ENCODE results near the gene IFT22. TPM values are rescaled to one million over a fixed set of nuclear protein-coding genes. Genes with fewer than 3 reads are reported as not detected.

IFT22 gene
- total RNA-seq, 1 donor from 2014 or later: 37.3 TPM

DNA sequence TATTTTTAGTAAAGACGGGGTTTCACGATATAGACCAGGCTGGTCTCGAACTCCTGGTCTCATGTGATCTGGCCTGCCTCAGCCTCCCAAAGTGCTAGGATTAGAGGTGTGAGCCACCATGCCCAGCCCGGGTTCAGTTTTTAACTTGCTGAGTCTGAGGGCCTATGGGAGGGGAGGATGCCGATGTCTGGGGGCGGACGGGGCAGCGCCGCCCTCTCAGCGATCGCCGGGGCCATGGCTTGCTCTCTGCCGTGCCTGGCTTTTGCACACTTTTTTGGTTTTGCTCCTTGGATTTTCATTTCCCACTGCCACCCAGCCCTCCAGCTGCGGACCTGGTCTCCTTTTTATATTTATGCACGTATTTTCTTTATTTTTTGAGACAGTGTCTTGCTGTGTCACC, 25.9 kb upstream of the IFT22 start:
- DNase-seq (ENCODE audit: low read depth): no peak
- peaks cover 2% of the 10 kb centered on the region for H3K27me3 ChIP-seq (ENCODE audit: control insufficient read depth, insufficient read depth, low read length)
- no peak overlapping the region for H3K4me3 ChIP-seq (ENCODE audit: low read depth, low read length)
- H3K36me3 ChIP-seq (ENCODE audit: control insufficient read depth, insufficient read depth, low read length): no peaks in the 10 kb centered on the region
- TF ChIP-seq, protein P1, sequence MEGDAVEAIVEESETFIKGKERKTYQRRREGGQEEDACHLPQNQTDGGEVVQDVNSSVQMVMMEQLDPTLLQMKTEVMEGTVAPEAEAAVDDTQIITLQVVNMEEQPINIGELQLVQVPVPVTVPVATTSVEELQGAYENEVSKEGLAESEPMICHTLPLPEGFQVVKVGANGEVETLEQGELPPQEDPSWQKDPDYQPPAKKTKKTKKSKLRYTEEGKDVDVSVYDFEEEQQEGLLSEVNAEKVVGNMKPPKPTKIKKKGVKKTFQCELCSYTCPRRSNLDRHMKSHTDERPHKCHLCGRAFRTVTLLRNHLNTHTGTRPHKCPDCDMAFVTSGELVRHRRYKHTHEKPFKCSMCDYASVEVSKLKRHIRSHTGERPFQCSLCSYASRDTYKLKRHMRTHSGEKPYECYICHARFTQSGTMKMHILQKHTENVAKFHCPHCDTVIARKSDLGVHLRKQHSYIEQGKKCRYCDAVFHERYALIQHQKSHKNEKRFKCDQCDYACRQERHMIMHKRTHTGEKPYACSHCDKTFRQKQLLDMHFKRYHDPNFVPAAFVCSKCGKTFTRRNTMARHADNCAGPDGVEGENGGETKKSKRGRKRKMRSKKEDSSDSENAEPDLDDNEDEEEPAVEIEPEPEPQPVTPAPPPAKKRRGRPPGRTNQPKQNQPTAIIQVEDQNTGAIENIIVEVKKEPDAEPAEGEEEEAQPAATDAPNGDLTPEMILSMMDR (IDR thresholded peaks at IDR 0.05; ENCODE audit: insufficient read depth, low read length, poor library complexity, severe bottlenecking): no peak

DNA sequence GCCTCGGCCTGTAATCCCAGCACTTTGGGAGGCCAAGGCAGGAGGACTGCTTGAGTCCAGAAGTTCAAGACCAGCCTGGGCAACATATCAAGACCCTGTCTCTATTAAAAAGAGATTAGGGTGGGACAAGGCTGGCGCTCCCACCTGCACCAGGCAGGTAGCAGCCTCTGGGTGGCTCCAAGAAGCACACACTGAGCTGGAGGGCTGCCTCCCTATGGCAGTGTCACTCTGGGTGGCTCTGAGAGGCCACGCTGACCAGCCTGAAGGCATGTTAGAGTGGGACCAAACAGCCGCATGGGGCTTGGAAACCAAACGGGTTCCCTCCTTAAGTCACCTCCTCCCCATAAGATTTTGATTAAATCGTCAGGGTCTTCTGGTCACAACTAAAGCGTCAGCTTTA, 21.3 kb upstream of the IFT22 start:
- TF ChIP-seq, protein P1 (IDR thresholded peaks at IDR 0.05; ENCODE audit: insufficient read depth, low read length, poor library complexity, severe bottlenecking): no peak

DNA sequence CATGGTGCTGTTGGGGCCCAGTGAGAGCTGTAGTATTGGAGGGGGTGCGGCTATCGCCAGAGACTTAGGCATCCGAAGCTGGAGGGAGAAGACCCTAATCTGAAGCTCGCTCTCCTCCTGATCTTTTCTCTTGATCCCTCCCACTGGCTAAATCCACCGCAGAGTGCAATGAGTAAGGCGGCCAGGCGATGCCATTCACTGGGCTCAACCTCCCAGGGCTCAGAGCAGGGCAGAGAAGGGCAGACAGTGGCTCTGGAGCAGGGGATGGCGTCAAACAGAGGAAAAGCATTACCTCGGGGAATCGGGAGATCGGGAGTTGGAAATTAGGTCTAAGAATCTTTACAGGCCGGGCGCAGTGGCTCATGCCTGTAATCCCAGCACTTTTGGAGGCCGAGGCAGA, 18.8 kb upstream of the IFT22 start:
- H3K27me3 ChIP-seq (ENCODE audit: control insufficient read depth, insufficient read depth, low read length): peaks cover 2% of the 10 kb centered on the region
- H3K36me3 ChIP-seq (ENCODE audit: control insufficient read depth, insufficient read depth, low read length): no peaks in the 10 kb centered on the region
- DNase-seq (ENCODE audit: low read depth): no peak
- no peak overlapping the region for H3K4me3 ChIP-seq (ENCODE audit: low read depth, low read length)
- TF ChIP-seq, protein P1 (IDR thresholded peaks at IDR 0.05; ENCODE audit: insufficient read depth, low read length, poor library complexity, severe bottlenecking): no peak

More for the DNA sequence above, 21.3 kb upstream of the IFT22 start:
- no peak overlapping the region for H3K4me3 ChIP-seq (ENCODE audit: low read depth, low read length)
- peaks cover 2% of the 10 kb centered on the region for H3K27me3 ChIP-seq (ENCODE audit: control insufficient read depth, insufficient read depth, low read length)
- DNase-seq (ENCODE audit: low read depth): no peak
- no peaks in the 10 kb centered on the region for H3K36me3 ChIP-seq (ENCODE audit: control insufficient read depth, insufficient read depth, low read length)

DNA sequence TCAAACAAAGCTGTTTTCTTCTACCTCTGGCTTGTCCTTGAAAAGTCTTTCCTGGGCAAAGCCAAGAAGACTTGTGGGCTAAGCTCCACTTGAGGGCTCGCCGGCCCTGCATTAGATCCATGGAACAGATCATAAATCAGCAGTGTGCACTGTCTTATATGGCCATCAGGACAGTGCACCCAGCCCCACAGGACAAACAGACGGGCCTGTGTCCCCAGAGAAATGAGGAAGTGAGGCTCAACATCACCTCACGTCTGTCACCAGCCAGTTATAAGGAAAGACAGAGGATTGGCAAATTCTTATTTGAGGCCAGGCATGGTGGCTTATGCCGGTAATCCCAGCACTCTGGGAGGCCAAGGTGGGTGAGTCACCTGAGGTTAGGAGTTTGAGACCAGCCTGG, 12.3 kb upstream of the IFT22 start:
- Histone ChIP-seq H3K4me3 (ENCODE audit: low read depth, low read length) (no peak overlapping the region), H3K27me3 (ENCODE audit: control insufficient read depth, insufficient read depth, low read length) (no peaks in the 10 kb centered on the region), H3K36me3 (ENCODE audit: control insufficient read depth, insufficient read depth, low read length) (no peaks in the 10 kb centered on the region)
- DNase-seq (ENCODE audit: low read depth): no peak
- TF ChIP-seq, protein P1 (IDR thresholded peaks at IDR 0.05; ENCODE audit: insufficient read depth, low read length, poor library complexity, severe bottlenecking): no peak

DNA sequence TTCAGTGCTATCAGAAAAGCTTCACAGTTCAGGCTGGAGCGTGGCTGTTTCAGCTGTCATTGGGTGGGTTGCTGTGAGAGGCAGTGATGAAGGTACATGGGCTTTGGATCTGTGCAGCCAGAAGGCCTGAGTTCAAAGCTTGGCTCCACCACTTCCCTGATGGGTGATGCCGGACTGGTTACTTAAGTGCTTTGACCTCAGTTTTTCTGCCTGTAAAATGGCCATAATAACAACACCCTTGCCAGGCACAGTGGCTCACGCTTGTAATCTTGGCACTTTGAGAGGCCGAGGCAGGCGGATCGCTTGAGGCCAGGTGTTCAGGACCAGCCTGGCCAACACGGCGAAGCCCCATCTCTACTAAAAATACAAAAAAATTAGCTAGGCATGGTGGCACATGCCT, 10.4 kb upstream of the IFT22 start:
- Histone ChIP-seq H3K36me3 (ENCODE audit: control insufficient read depth, insufficient read depth, low read length) (no peaks in the 10 kb centered on the region), H3K4me3 (ENCODE audit: low read depth, low read length) (no peak overlapping the region), H3K27me3 (ENCODE audit: control insufficient read depth, insufficient read depth, low read length) (no peaks in the 10 kb centered on the region)
- TF ChIP-seq, protein P1 (IDR thresholded peaks at IDR 0.05; ENCODE audit: insufficient read depth, low read length, poor library complexity, severe bottlenecking): no peak
- DNase-seq (ENCODE audit: low read depth): no peak

DNA sequence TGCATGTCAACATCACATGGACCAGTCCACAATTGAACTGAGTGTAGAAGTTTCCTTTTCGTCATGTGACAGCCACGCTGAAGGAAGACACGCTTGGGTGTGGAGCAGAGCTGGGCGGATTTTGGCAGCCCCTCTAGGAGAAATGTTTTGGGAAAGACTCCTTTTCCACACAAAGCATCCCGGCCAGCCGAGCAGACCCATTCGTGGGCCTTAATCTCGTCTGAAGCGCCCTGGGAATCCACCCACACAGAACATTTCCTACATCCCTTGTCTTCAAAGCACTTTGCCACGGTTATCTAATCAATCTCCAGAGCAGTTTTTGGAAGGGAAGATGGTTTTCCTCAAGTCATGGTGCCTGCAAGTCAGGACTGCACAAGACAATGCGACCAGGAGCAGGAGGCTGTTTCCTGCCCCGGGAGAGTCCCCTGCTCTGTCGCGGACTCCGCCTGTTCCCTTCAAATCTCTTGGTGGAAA, 8.4 kb upstream of the IFT22 start:
- no peak for DNase-seq (ENCODE audit: low read depth)
- TF ChIP-seq, protein P1 (IDR thresholded peaks at IDR 0.05; ENCODE audit: insufficient read depth, low read length, poor library complexity, severe bottlenecking): no peak
- H3K4me3 ChIP-seq (ENCODE audit: low read depth, low read length): no peak overlapping the region
- no peaks in the 10 kb centered on the region for H3K27me3 ChIP-seq (ENCODE audit: control insufficient read depth, insufficient read depth, low read length)
- H3K36me3 ChIP-seq (ENCODE audit: control insufficient read depth, insufficient read depth, low read length): no peaks in the 10 kb centered on the region
